A673 (cell line): ENCODE data around the gene TMEM131L. TPM values are rescaled to one million over a fixed set of nuclear protein-coding genes. Genes with fewer than 3 reads are reported as not detected.

Experiments used
- BruUV-seq: library from RNA; stranded (reverse); fragments of 400-500 nt; replicated peaks from 2 replicates; lab custom pipeline; 2021; lab: Mats Ljungman, UMichigan
- CTCF ChIA-PET: fragments of 300-600 bp; sonication (Branson Sonifier 250); formaldehyde crosslinking; loops from one replicate; lab custom pipeline; 2022; ENCODE audit warnings: antibody characterized with exemption; lab: Charles Lee
- POLR2A ChIA-PET: fragments of 300-600 bp; sonication (Branson Sonifier 250); formaldehyde crosslinking; loops from one replicate; lab custom pipeline; 2022; ENCODE audit warnings: antibody characterized with exemption; ENCODE audit not compliant: low non-redundant PET; lab: Charles Lee
- DNase-seq: peaks from one replicate; pipeline ENCODE4 v3.0.0-alpha.2; 2015; ENCODE audit warnings: low spot score
- H3K27ac ChIP-seq: fragments of 200-600 bp; sonication (generic); 2 replicates; pipeline ENCODE4 v1.5.1; 2016; ENCODE audit warnings: mixed run types, low read depth, mild to moderate bottlenecking, mixed read lengths, antibody characterized with exemption, low read length; ENCODE audit not compliant: poor library complexity, severe bottlenecking
- H3K27me3 ChIP-seq: fragments of 200-600 bp; sonication (generic); replicated peaks from 2 replicates; pipeline ENCODE4 v1.6.1; 2017; ENCODE audit warnings: mixed run types, low read depth, mild to moderate bottlenecking, mixed read lengths, antibody characterized with exemption, low read length; ENCODE audit not compliant: insufficient read depth, poor library complexity
- H3K36me3 ChIP-seq: fragments of 200-600 bp; sonication (generic); 2 replicates; pipeline ENCODE4 v1.6.1; 2016; ENCODE audit warnings: mixed run types, mild to moderate bottlenecking, mixed read lengths, antibody characterized with exemption, low read length; ENCODE audit not compliant: insufficient read depth, poor library complexity, severe bottlenecking
- H3K4me1 ChIP-seq: fragments of 200-600 bp; sonication (generic); 2 replicates; pipeline ENCODE4 v1.6.1; 2017; ENCODE audit warnings: mixed run types, mild to moderate bottlenecking, mixed read lengths, antibody characterized with exemption, low read length; ENCODE audit not compliant: insufficient read depth, poor library complexity, severe bottlenecking
- H3K4me3 ChIP-seq: fragments of 200-600 bp; sonication (generic); 2 replicates; pipeline ENCODE4 v1.5.1; 2016; ENCODE audit warnings: low read depth, mixed run types, mild to moderate bottlenecking, mixed read lengths, low read length; ENCODE audit not compliant: poor library complexity, severe bottlenecking
- H3K9me3 ChIP-seq: fragments of 200-600 bp; sonication (generic); 2 replicates; pipeline ENCODE4 v1.6.1; 2016; ENCODE audit warnings: mixed run types, low read depth, mild to moderate bottlenecking, mixed read lengths, antibody characterized with exemption, low read length; ENCODE audit not compliant: poor library complexity, severe bottlenecking
- EZH2 ChIP-seq: fragments of 200-600 bp; sonication (generic); IDR thresholded peaks from 2 replicates; pipeline ENCODE4 v1.6.1; 2017; ENCODE audit warnings: borderline replicate concordance, low read depth, mild to moderate bottlenecking, mixed read lengths, antibody characterized with exemption, low read length; ENCODE audit not compliant: poor library complexity, severe bottlenecking
- intact Hi-C: fragments of 100-400 bp; cut with micrococcal nuclease; formaldehyde crosslinking; loops from one replicate; pipeline ENCODE4 v1.10.0; 2022; ENCODE audit not compliant: unreplicated experiment
- total RNA-seq: library from RNA; stranded (reverse); gene quantifications from 2 replicates; pipeline ENCODE4 v1.2.3, GENCODE V29; 2021
- TF ChIP-seq, protein P1 (sequence below): fragments of 300-800, 200-600 bp; sonication (generic); conservative IDR thresholded peaks from 2 replicates; pipeline ENCODE4 v1.5.1; 2017; ENCODE audit warnings: low read depth, mild to moderate bottlenecking, antibody characterized with exemption, low read length, moderate library complexity, mixed read lengths

The TMEM131L gene
- total RNA-seq, 1 experiment from 2014 or later, result 18.4 TPM

DNA sequence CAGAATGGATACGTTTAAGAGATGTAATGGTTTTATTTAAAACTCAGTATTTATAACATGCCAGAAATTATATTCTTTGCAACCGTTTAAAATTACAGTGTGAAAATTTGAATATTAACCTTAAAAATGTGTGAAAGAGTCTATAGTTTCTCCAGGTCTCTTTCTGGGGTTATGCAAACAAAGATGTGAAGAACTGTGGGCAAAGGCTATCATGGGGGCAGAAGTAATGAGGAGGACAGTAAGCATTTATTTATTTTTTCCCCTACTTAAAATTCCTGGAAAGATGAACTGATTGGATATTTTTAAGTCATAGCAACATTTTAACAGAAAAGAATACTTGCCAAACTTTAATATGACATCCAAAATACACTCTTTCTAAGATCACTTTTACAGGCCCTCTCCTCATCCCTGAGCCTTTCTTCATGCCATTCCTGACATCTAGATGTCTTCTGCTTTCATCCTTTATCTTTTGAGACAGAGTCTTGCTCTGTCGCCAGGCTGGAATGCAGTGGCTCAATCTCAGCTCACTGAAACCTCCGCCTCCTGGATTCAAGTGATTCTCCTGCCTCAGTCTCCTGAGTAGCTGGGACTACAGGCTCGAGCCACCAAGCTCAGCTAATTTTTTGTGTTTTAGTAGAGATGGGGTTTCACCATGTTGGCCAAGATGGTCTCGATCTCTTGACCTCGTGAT lies 46.1 kb downstream of the TMEM131L start:
- CTCF ChIA-PET, result no interaction called here
- Histone ChIP-seq H3K4me1 (peaks cover 42% of the 10 kb centered on the region), H3K27me3 (no peaks in the 10 kb centered on the region), H3K4me3 (no peak overlapping the region), H3K9me3 (no peaks in the 10 kb centered on the region), H3K27ac (no peak overlapping the region), H3K36me3 (no peaks in the 10 kb centered on the region)
- POLR2A ChIA-PET, result no interaction called here
- BruUV-seq, result no TSS peak
- no peak for DNase-seq
- intact Hi-C loops, result no loop called here
- TF ChIP-seq EZH2, result no peak

DNA sequence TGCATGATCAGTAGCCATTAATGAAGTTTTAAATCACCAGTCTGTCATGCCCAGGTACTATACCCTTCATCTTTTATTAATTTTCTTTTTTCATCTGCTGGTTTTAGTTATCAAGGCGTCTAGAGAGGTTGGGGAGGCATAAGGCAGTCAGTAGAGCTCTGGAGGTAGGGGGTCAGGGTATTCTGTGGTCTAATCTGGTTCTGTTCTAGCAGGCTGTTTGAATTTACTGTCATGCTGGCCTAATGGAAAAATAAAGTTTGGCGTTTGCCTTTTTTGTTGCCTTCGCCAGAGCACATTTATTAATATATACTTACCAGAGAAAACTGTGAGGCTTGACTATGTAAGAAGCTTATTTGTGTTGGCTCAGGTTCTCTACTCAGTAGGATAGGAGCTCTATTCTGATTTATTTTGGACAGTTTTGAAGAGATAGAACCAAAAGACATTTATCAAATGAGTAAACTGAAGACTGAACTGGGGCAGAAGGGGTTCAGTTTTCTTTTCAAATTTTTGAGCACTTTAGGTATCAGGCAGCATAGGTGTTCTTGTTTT lies 46.9 kb downstream of the TMEM131L start:
- BruUV-seq, result no TSS peak
- peak overlapping the region; percentile 47 for H3K27ac ChIP-seq
- peaks cover 42% of the 10 kb centered on the region for H3K4me1 ChIP-seq
- intact Hi-C loops, result no loop called here
- ChIA-PET POLR2A (no interaction called here), CTCF (no interaction called here)
- H3K36me3 ChIP-seq, result no peaks in the 10 kb centered on the region
- no peak overlapping the region for H3K4me3 ChIP-seq
- H3K27me3 ChIP-seq, result no peaks in the 10 kb centered on the region
- no peak for DNase-seq
- no peaks in the 10 kb centered on the region for H3K9me3 ChIP-seq
- TF ChIP-seq, protein P1, sequence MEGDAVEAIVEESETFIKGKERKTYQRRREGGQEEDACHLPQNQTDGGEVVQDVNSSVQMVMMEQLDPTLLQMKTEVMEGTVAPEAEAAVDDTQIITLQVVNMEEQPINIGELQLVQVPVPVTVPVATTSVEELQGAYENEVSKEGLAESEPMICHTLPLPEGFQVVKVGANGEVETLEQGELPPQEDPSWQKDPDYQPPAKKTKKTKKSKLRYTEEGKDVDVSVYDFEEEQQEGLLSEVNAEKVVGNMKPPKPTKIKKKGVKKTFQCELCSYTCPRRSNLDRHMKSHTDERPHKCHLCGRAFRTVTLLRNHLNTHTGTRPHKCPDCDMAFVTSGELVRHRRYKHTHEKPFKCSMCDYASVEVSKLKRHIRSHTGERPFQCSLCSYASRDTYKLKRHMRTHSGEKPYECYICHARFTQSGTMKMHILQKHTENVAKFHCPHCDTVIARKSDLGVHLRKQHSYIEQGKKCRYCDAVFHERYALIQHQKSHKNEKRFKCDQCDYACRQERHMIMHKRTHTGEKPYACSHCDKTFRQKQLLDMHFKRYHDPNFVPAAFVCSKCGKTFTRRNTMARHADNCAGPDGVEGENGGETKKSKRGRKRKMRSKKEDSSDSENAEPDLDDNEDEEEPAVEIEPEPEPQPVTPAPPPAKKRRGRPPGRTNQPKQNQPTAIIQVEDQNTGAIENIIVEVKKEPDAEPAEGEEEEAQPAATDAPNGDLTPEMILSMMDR, result no peak
- no peak for TF ChIP-seq EZH2

DNA sequence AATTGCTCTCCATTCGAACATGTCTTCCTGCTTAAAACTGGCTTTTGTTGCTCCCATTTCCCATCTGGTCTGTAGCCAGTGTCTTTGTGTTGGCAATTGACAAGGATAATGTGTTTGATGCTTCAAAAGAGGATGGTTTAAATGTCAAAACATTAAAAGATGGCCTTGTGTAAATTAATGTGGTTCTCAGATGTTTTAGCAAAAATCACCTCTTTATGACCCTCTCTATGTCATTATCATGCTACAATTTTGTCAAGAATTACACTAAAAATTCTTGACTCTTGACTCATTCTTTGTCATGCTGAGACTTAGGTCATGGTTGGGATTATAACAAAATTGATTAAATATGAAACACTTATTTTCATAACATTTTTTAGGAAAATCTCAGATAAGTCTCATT lies 47.4 kb downstream of the TMEM131L start:
- Histone ChIP-seq H3K27me3 (no peaks in the 10 kb centered on the region), H3K4me3 (no peak overlapping the region), H3K36me3 (no peaks in the 10 kb centered on the region), H3K4me1 (peaks cover 42% of the 10 kb centered on the region), H3K9me3 (no peaks in the 10 kb centered on the region), H3K27ac (peak overlapping the region; percentile 47)
- CTCF ChIA-PET, result interaction anchor here (1.7 kb wide), 1 partner anchor 370 kb away, joined by 3 read pairs; no protein-coding TSS in a partner anchor
- intact Hi-C loops, result no loop called here
- no TSS peak for BruUV-seq
- peak; percentile 54 for DNase-seq
- POLR2A ChIA-PET, result no interaction called here
- no peak for TF ChIP-seq EZH2
- TF ChIP-seq, protein P1, result no peak
